GM23338 (cell line): Measurements from ENCODE around the gene PRG3. TPM values are rescaled to one million over a fixed set of nuclear protein-coding genes. Genes with fewer than 3 reads are reported as not detected.

ENCODE experiments used
- ATAC-seq: fragments of 200-7000 bp; cut with Tn5 transposase; 3 replicates; pipeline ENCODE4 v1.9.1; 2020
- DNase-seq: peaks from one replicate; pipeline ENCODE4 v3.0.0-alpha.2; 2015; ENCODE audit warnings: low spot score
- H2AFZ ChIP-seq: fragments of 200-600 bp; sonication (generic); 2 replicates; pipeline ENCODE4 v1.8.0; 2016; ENCODE audit warnings: antibody characterized with exemption, mild to moderate bottlenecking, moderate library complexity
- H3F3A ChIP-seq: fragments of 200-600 bp; sonication (generic); replicated peaks from 2 replicates; pipeline ENCODE4 v1.8.0; 2017; ENCODE audit warnings: antibody characterized with exemption, mixed run types, low read depth
- H3K27ac ChIP-seq: fragments of 200-600 bp; sonication (generic); 2 replicates; pipeline ENCODE4 v1.6.1; 2016; ENCODE audit warnings: low read depth
- H3K27me3 ChIP-seq: fragments of 200-600 bp; sonication (generic); 2 replicates; pipeline ENCODE4 v1.8.0; 2016; ENCODE audit warnings: mild to moderate bottlenecking, mixed run types, moderate library complexity; ENCODE audit not compliant: insufficient read depth
- H3K36me3 ChIP-seq: fragments of 200-600 bp; sonication (generic); 2 replicates; pipeline ENCODE4 v1.8.0; 2016; ENCODE audit warnings: mild to moderate bottlenecking; ENCODE audit not compliant: insufficient read depth
- H3K4me1 ChIP-seq: fragments of 200-600 bp; sonication (generic); 2 replicates; pipeline ENCODE4 v1.8.0; 2016; ENCODE audit warnings: mild to moderate bottlenecking, moderate library complexity; ENCODE audit not compliant: insufficient read depth
- H3K4me2 ChIP-seq: fragments of 200-600 bp; sonication (generic); 2 replicates; pipeline ENCODE4 v1.7.1; 2017; ENCODE audit warnings: mixed run types
- H3K4me3 ChIP-seq: fragments of 200-600 bp; sonication (generic); 2 replicates; pipeline ENCODE4 v1.6.1; 2016; ENCODE audit warnings: mixed run types
- H3K79me2 ChIP-seq: fragments of 200-600 bp; sonication (generic); replicated peaks from 2 replicates; pipeline ENCODE4 v1.8.0; 2017; ENCODE audit warnings: mild to moderate bottlenecking; ENCODE audit not compliant: insufficient read depth
- H3K9me2 ChIP-seq: fragments of 200-600 bp; sonication (generic); 2 replicates; pipeline ENCODE4 v1.8.0; 2017; ENCODE audit not compliant: insufficient read depth
- H4K20me1 ChIP-seq: fragments of 200-600 bp; sonication (generic); replicated peaks from 2 replicates; pipeline ENCODE4 v1.8.0; 2017; ENCODE audit warnings: mild to moderate bottlenecking; ENCODE audit not compliant: insufficient read depth
- H3K27ac Mint-ChIP-seq: 2 replicates; pipeline ENCODE4 v1.8.0; 2020; ENCODE audit warnings: inconsistent platforms, mild to moderate bottlenecking, moderate library complexity, mixed read lengths
- H3K27me3 Mint-ChIP-seq: 3 replicates; pipeline ENCODE4 v1.8.0; 2022; ENCODE audit warnings: low read depth, mild to moderate bottlenecking, moderate library complexity, mixed read lengths, inconsistent platforms; ENCODE audit not compliant: insufficient read depth, poor library complexity
- H3K36me3 Mint-ChIP-seq: 3 replicates; pipeline ENCODE4 v1.8.0; 2021; ENCODE audit warnings: low read depth, mild to moderate bottlenecking, inconsistent platforms, moderate library complexity, mixed read lengths
- H3K4me1 Mint-ChIP-seq: 3 replicates; pipeline ENCODE4 v1.8.0; 2020; ENCODE audit warnings: mild to moderate bottlenecking, inconsistent platforms, mixed read lengths
- H3K4me3 Mint-ChIP-seq: 3 replicates; pipeline ENCODE4 v1.8.0; 2021; ENCODE audit warnings: moderate library complexity, mild to moderate bottlenecking, inconsistent platforms, mixed read lengths
- H3K9me3 Mint-ChIP-seq: 3 replicates; pipeline ENCODE4 v1.8.0; 2020; ENCODE audit warnings: moderate library complexity, mild to moderate bottlenecking, inconsistent platforms, mixed read lengths
- CREB1 ChIP-seq: fragments of 250-450 bp; sonication (Bioruptor Pico); IDR thresholded peaks from 2 replicates; pipeline ENCODE4 v1.5.0; 2020; ENCODE audit warnings: low read depth, mild to moderate bottlenecking, moderate library complexity
- CTCF ChIP-seq, 2 experiments: fragments of 200-600 bp in 1 of 2; sonication (generic) in 1 of 2; conservative IDR thresholded peaks; 2 replicates each; pipeline versions ENCODE4 v1.5.1 to v1.6.1; 2016 to 2017; ENCODE audit warnings: antibody characterized with exemption in 2 of 2, low read depth in 2 of 2, mild to moderate bottlenecking in 2 of 2, moderate library complexity in 1 of 2
- EZH2 ChIP-seq: fragments of 200-600 bp; sonication (generic); IDR thresholded peaks from one replicate; pipeline ENCODE4 v1.8.0; 2017; ENCODE audit warnings: antibody characterized with exemption, mild to moderate bottlenecking, low read depth; ENCODE audit not compliant: unreplicated experiment
- EZH2phosphoT487 ChIP-seq: fragments of 200-600 bp; sonication (generic); IDR thresholded peaks from one replicate; pipeline ENCODE4 v1.8.1; 2018; ENCODE audit warnings: antibody characterized with exemption; ENCODE audit not compliant: unreplicated experiment
- JUNB ChIP-seq: IDR thresholded peaks from one replicate; pipeline ENCODE4 v1.6.1; 2016; ENCODE audit warnings: antibody characterized with exemption; ENCODE audit not compliant: unreplicated experiment
- NANOG ChIP-seq: IDR thresholded peaks from 2 replicates; pipeline ENCODE4 v1.6.1; 2016; ENCODE audit warnings: antibody characterized with exemption, borderline replicate concordance
- POLR2AphosphoS5 ChIP-seq: IDR thresholded peaks from 2 replicates; pipeline ENCODE4 v1.6.1; 2016; ENCODE audit warnings: antibody characterized with exemption, low read depth
- REST ChIP-seq: IDR thresholded peaks from one replicate; pipeline ENCODE4 v1.6.1; 2018; ENCODE audit warnings: antibody characterized with exemption; ENCODE audit not compliant: unreplicated experiment
- STAT1 ChIP-seq: IDR thresholded peaks from one replicate; pipeline ENCODE4 v1.6.1; 2016; ENCODE audit warnings: antibody characterized with exemption; ENCODE audit not compliant: unreplicated experiment
- ZNF114 ChIP-seq: fragments of 250-450 bp; sonication (Bioruptor Pico); IDR thresholded peaks from 2 replicates; pipeline ENCODE4 v1.5.0; 2020; ENCODE audit warnings: mild to moderate bottlenecking, moderate library complexity
- ZNF331 ChIP-seq: fragments of 250-450 bp; sonication (Bioruptor Pico); IDR thresholded peaks from 2 replicates; pipeline ENCODE4 v1.5.0; 2020; ENCODE audit warnings: low read depth, mild to moderate bottlenecking, moderate library complexity
- polyA plus RNA-seq: library from polyadenylated mRNA; unstranded; fragments of >200 nt; fragmentation: Nextera tagmentation; extraction: Ambion mirVana; gene quantifications from 2 replicates; pipeline ENCODE4 v1.2.1, GENCODE V29; 2016
- total RNA-seq: library from RNA; depleted of rRNA; stranded (reverse); fragments of >200 nt; shearing (Covaris generic); gene quantifications from 2 replicates; pipeline ENCODE4 v1.2.3, GENCODE V29; 2014
- TF ChIP-seq, protein P1 (sequence below): IDR thresholded peaks from 2 replicates; pipeline ENCODE4 v1.6.1; 2016; ENCODE audit warnings: antibody characterized with exemption
- TF ChIP-seq, protein P2 (sequence below): fragments of 250-450 bp; sonication (Bioruptor Pico); IDR thresholded peaks from 2 replicates; pipeline ENCODE4 v1.5.0; 2020; ENCODE audit warnings: mild to moderate bottlenecking, moderate library complexity

The PRG3 gene
- total and polyA plus RNA-seq, 2 experiments from 2014 or later, result not detected

DNA sequence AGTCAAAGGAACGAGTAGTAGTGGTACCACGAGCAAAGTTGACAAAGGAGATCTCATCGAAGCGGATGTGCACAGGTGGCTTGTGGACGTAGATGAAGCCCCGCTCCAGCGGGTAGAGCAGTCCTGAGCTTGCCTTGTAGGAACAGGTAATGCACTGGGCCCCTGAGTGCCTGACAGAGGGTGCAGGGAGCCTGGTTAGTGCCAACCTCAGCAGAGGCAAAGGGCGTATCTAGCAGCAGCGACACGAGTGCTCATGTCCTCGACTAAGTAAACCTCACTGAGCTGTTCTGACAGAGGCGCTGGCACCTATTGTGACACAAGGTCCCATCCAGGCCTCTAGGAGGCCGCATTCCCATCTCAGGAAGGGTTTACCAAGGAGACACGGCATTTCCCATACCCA, 49.2 kb downstream of the PRG3 start:
- Histone ChIP-seq H3K4me2 (no peak overlapping the region), H3K79me2 (peaks cover 39% of the 10 kb centered on the region), H3K4me1 (peaks cover 14% of the 10 kb centered on the region), H3K27ac (no peak overlapping the region), H3K27me3 (no peaks in the 10 kb centered on the region), H3K36me3 (peaks cover 54% of the 10 kb centered on the region), H3K4me3 (no peak overlapping the region), H3F3A (peaks cover 6% of the 10 kb centered on the region; the same call in 1 of the 2 replicates), H2AFZ (no peak overlapping the region), H4K20me1 (peaks cover 16% of the 10 kb centered on the region), H3K9me2 (no peaks in the 10 kb centered on the region)
- H3K4me1 Mint-ChIP-seq, result peaks cover 28% of the 10 kb centered on the region
- DNase-seq (no peak), ATAC-seq (no peak)
- H3K4me3 Mint-ChIP-seq, result no peak overlapping the region
- H3K27ac Mint-ChIP-seq, result no peak overlapping the region
- peaks cover 84% of the 10 kb centered on the region for H3K36me3 Mint-ChIP-seq
- no peaks in the 10 kb centered on the region for H3K9me3 Mint-ChIP-seq
- TF ChIP-seq REST (no peak), STAT1 (no peak), EZH2phosphoT487 (no peak), NANOG (no peak), ZNF331 (no peak), EZH2 (no peak), CTCF (conservative IDR thresholded peaks at IDR 0.05; ENCODE audit: low read depth in 2 of 2) (no peak), CREB1 (CRISPR knock-in tag) (no peak), JUNB (no peak), ZNF114 (CRISPR knock-in tag) (no peak), POLR2AphosphoS5 (no peak)
- TF ChIP-seq, protein P1, sequence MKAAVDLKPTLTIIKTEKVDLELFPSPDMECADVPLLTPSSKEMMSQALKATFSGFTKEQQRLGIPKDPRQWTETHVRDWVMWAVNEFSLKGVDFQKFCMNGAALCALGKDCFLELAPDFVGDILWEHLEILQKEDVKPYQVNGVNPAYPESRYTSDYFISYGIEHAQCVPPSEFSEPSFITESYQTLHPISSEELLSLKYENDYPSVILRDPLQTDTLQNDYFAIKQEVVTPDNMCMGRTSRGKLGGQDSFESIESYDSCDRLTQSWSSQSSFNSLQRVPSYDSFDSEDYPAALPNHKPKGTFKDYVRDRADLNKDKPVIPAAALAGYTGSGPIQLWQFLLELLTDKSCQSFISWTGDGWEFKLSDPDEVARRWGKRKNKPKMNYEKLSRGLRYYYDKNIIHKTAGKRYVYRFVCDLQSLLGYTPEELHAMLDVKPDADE, result no peak
- TF ChIP-seq, protein P2, sequence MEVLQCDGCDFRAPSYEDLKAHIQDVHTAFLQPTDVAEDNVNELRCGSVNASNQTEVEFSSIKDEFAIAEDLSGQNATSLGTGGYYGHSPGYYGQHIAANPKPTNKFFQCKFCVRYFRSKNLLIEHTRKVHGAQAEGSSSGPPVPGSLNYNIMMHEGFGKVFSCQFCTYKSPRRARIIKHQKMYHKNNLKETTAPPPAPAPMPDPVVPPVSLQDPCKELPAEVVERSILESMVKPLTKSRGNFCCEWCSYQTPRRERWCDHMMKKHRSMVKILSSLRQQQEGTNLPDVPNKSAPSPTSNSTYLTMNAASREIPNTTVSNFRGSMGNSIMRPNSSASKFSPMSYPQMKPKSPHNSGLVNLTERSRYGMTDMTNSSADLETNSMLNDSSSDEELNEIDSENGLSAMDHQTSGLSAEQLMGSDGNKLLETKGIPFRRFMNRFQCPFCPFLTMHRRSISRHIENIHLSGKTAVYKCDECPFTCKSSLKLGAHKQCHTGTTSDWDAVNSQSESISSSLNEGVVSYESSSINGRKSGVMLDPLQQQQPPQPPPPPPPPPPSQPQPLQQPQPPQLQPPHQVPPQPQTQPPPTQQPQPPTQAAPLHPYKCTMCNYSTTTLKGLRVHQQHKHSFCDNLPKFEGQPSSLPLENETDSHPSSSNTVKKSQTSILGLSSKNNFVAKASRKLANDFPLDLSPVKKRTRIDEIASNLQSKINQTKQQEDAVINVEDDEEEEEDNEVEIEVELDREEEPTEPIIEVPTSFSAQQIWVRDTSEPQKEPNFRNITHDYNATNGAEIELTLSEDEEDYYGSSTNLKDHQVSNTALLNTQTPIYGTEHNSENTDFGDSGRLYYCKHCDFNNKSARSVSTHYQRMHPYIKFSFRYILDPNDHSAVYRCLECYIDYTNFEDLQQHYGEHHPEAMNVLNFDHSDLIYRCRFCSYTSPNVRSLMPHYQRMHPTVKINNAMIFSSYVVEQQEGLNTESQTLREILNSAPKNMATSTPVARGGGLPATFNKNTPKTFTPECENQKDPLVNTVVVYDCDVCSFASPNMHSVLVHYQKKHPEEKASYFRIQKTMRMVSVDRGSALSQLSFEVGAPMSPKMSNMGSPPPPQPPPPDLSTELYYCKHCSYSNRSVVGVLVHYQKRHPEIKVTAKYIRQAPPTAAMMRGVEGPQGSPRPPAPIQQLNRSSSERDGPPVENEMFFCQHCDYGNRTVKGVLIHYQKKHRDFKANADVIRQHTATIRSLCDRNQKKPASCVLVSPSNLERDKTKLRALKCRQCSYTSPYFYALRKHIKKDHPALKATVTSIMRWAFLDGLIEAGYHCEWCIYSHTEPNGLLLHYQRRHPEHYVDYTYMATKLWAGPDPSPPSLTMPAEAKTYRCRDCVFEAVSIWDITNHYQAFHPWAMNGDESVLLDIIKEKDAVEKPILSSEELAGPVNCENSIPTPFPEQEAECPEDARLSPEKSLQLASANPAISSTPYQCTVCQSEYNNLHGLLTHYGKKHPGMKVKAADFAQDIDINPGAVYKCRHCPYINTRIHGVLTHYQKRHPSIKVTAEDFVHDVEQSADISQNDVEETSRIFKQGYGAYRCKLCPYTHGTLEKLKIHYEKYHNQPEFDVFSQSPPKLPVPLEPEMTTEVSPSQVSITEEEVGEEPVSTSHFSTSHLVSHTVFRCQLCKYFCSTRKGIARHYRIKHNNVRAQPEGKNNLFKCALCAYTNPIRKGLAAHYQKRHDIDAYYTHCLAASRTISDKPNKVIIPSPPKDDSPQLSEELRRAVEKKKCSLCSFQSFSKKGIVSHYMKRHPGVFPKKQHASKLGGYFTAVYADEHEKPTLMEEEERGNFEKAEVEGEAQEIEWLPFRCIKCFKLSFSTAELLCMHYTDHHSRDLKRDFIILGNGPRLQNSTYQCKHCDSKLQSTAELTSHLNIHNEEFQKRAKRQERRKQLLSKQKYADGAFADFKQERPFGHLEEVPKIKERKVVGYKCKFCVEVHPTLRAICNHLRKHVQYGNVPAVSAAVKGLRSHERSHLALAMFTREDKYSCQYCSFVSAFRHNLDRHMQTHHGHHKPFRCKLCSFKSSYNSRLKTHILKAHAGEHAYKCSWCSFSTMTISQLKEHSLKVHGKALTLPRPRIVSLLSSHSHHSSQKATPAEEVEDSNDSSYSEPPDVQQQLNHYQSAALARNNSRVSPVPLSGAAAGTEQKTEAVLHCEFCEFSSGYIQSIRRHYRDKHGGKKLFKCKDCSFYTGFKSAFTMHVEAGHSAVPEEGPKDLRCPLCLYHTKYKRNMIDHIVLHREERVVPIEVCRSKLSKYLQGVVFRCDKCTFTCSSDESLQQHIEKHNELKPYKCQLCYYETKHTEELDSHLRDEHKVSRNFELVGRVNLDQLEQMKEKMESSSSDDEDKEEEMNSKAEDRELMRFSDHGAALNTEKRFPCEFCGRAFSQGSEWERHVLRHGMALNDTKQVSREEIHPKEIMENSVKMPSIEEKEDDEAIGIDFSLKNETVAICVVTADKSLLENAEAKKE (CRISPR knock-in tag), result no peak
- peaks cover 7% of the 10 kb centered on the region for H3K27me3 Mint-ChIP-seq
